HUES6 (cell line): Measurements from ENCODE around the gene EIF2B5.
"Not testable (repeated sequence)": the region's sequence is repeated elsewhere in the genome, so short reads cannot be mapped to it uniquely, and the experiment has no call there.

Experiments used
- H3K27ac ChIP-seq: 2 replicates; pipeline ENCODE4 v1.7.0; 2013; ENCODE audit warnings: low read depth, mild to moderate bottlenecking, low read length, inconsistent platforms
- H3K27me3 ChIP-seq: 2 replicates; pipeline ENCODE4 v1.6.1; 2013; ENCODE audit warnings: low read length; ENCODE audit not compliant: control insufficient read depth, insufficient read depth
- H3K36me3 ChIP-seq: 2 replicates; pipeline ENCODE4 v1.6.1; 2013; ENCODE audit warnings: low read length; ENCODE audit not compliant: control insufficient read depth, insufficient read depth
- H3K4me1 ChIP-seq: 2 replicates; pipeline ENCODE4 v1.6.1; 2013; ENCODE audit warnings: low read length; ENCODE audit not compliant: control insufficient read depth, insufficient read depth
- H3K4me3 ChIP-seq: 2 replicates; pipeline ENCODE4 v1.5.1; 2013; ENCODE audit warnings: low read depth, low read length
- H3K9ac ChIP-seq: one replicate; pipeline ENCODE4 v1.6.1; 2013; ENCODE audit warnings: mild to moderate bottlenecking, low read length
- H3K9me3 ChIP-seq: 2 replicates; pipeline ENCODE4 v1.6.1; 2013; ENCODE audit warnings: low read depth, low read length; ENCODE audit not compliant: control insufficient read depth, insufficient read depth

Gene EIF2B5

GRCh38 chr3:184162571-184163070 is 27.5 kb downstream of the EIF2B5 start:
- not testable (repeated sequence) for H3K4me3 ChIP-seq, H3K9ac ChIP-seq, H3K27ac ChIP-seq, H3K27me3 ChIP-seq, H3K4me1 ChIP-seq, H3K9me3 ChIP-seq
- peaks cover 53% of the 10 kb centered on the region for H3K36me3 ChIP-seq

GRCh38 chr3:184164648-184165330 is 29.6 kb downstream of the EIF2B5 start:
- H3K4me3 ChIP-seq = no peak overlapping the region
- H3K27me3 ChIP-seq = no peaks in the 10 kb centered on the region
- H3K36me3 ChIP-seq = peaks cover 70% of the 10 kb centered on the region
- no peaks in the 10 kb centered on the region for H3K4me1 ChIP-seq
- H3K9me3 ChIP-seq = no peaks in the 10 kb centered on the region
- no peak overlapping the region for H3K9ac ChIP-seq
- H3K27ac ChIP-seq = no peak overlapping the region

GRCh38 chr3:184165543-184165942 is 30.4 kb downstream of the EIF2B5 start:
- Histone ChIP-seq H3K9ac (no peak overlapping the region), H3K4me3 (no peak overlapping the region), H3K4me1 (no peaks in the 10 kb centered on the region), H3K27ac (no peak overlapping the region), H3K9me3 (no peaks in the 10 kb centered on the region), H3K36me3 (peaks cover 72% of the 10 kb centered on the region), H3K27me3 (no peaks in the 10 kb centered on the region)

GRCh38 chr3:184166671-184167070 is 31.5 kb downstream of the EIF2B5 start:
- Histone ChIP-seq H3K4me1 (peaks cover 7% of the 10 kb centered on the region; the same call in 1 of the 2 replicates), H3K36me3 (peaks cover 82% of the 10 kb centered on the region), H3K9ac (no peak overlapping the region), H3K4me3 (no peak overlapping the region), H3K27me3 (no peaks in the 10 kb centered on the region), H3K27ac (no peak overlapping the region), H3K9me3 (no peaks in the 10 kb centered on the region)

- Histone ChIP-seq H3K36me3 (peaks cover 90% of the 10 kb centered on the region), H3K9ac (no peak overlapping the region), H3K27me3 (no peaks in the 10 kb centered on the region), H3K9me3 (no peaks in the 10 kb centered on the region), H3K4me3 (no peak overlapping the region), H3K27ac (no peak overlapping the region), H3K4me1 (peaks cover 7% of the 10 kb centered on the region; the same call in 1 of the 2 replicates)
These were observed 32.6 kb downstream of the EIF2B5 start for GRCh38 chr3:184167786-184168185.

- Histone ChIP-seq H3K27ac (no peak overlapping the region), H3K36me3 (peaks cover 88% of the 10 kb centered on the region)
These were observed 33.4 kb downstream of the EIF2B5 start for GRCh38 chr3:184168363-184169120.

GRCh38 chr3:184169896-184170875 is 35.0 kb downstream of the EIF2B5 start:
- Histone ChIP-seq H3K36me3 (peaks cover 72% of the 10 kb centered on the region), H3K27ac (0 out of 2 replicates have a peak overlapping the region, but pooled peaks have one; percentile 22)

More at GRCh38 chr3:184168363-184169120, 33.4 kb downstream of the EIF2B5 start:
- Histone ChIP-seq H3K9me3 (no peaks in the 10 kb centered on the region), H3K27me3 (no peaks in the 10 kb centered on the region), H3K4me1 (peaks cover 7% of the 10 kb centered on the region; the same call in 1 of the 2 replicates), H3K4me3 (no peak overlapping the region), H3K9ac (no peak overlapping the region)

GRCh38 chr3:184171562-184171961 is 36.4 kb downstream of the EIF2B5 start:
- no peak overlapping the region; the same call in 1 of the 2 replicates for H3K27ac ChIP-seq
- no peak overlapping the region for H3K4me3 ChIP-seq
- H3K36me3 ChIP-seq = peaks cover 58% of the 10 kb centered on the region

More at GRCh38 chr3:184169896-184170875, 35.0 kb downstream of the EIF2B5 start:
- H3K9ac ChIP-seq = no peak overlapping the region
- no peak overlapping the region for H3K4me3 ChIP-seq
- peaks cover 7% of the 10 kb centered on the region; the same call in 1 of the 2 replicates for H3K4me1 ChIP-seq
- H3K27me3 ChIP-seq = no peaks in the 10 kb centered on the region
- H3K9me3 ChIP-seq = no peaks in the 10 kb centered on the region

GRCh38 chr3:184172681-184173373 is 37.7 kb downstream of the EIF2B5 start:
- peaks cover 19% of the 10 kb centered on the region for H3K4me1 ChIP-seq
- no peaks in the 10 kb centered on the region for H3K27me3 ChIP-seq
- no peaks in the 10 kb centered on the region for H3K9me3 ChIP-seq
- H3K4me3 ChIP-seq = no peak overlapping the region
- H3K27ac ChIP-seq = no peak overlapping the region
- no peak overlapping the region for H3K9ac ChIP-seq
- H3K36me3 ChIP-seq = peaks cover 55% of the 10 kb centered on the region

More at GRCh38 chr3:184171562-184171961, 36.4 kb downstream of the EIF2B5 start:
- Histone ChIP-seq H3K9ac (peak overlapping the region; percentile 57), H3K9me3 (no peaks in the 10 kb centered on the region), H3K27me3 (no peaks in the 10 kb centered on the region), H3K4me1 (peaks cover 7% of the 10 kb centered on the region)

- peaks cover 19% of the 10 kb centered on the region for H3K4me1 ChIP-seq
- peaks cover 55% of the 10 kb centered on the region for H3K36me3 ChIP-seq
- H3K9ac ChIP-seq = no peak overlapping the region
- H3K27ac ChIP-seq = no peak overlapping the region
- H3K4me3 ChIP-seq = no peak overlapping the region
- H3K9me3 ChIP-seq = no peaks in the 10 kb centered on the region
- no peaks in the 10 kb centered on the region for H3K27me3 ChIP-seq
These were observed 38.2 kb downstream of the EIF2B5 start for GRCh38 chr3:184173374-184173722.
